Measurements from ENCODE around the gene SLAMF8. TPM values are rescaled to one million over a fixed set of nuclear protein-coding genes. Genes with fewer than 3 reads are reported as not detected.

Gene SLAMF8
- not detected for total RNA-seq

GRCh38 chr1:159826441-159827101 is at the start of gene SLAMF8:
Gene SLAMF8, plus strand, starts transcription at chr1:159826873. Its CDS starts 26 bp downstream, at chr1:159826899.

DNA sequence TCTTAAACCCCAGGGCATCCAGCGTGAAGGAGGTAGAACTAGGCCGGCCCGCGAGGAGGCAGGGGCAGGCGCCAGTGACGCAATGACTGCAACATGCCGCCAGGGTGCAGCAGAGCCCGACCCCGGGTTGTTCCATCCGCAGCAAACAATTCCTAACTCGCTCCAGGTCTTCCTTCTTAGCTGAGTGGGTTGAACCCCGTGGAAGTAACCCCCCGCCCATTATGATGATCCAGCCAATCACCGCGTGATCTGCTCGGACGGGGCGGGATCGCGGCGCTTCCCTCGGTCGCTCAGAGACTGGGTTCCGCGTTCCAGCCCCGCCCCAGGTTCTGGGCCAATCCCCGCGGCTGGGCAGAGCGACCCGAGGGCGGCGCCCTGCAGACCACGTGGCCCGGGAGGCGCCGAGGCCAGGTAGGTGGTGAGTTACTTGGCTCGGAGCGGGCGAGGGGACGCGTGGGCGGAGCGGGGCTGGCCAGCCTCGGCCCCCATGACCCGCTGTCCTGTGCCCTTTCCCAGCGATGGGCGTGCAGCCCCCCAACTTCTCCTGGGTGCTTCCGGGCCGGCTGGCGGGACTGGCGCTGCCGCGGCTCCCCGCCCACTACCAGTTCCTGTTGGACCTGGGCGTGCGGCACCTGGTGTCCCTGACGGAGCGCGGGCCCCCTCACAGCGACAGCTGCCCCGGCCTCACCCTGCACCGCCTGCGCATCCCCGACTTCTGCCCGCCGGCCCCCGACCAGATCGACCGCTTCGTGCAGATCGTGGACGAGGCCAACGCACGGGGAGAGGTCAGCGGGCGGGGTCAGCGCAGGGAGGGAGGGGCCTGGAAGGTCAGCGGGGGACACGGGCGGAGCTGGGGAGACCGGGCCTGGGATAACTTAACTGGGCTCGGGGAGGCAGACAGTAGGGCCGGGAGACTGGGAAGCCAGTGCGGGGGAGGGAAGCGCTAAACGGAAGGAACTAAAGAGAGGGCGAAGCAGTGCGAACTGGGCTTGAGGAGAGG is 45.8 kb upstream of the SLAMF8 start, which contains the start of gene DUSP23:
TSS of gene DUSP23 (plus strand) at position 380 of the 1,000 bp plus-strand sequence. CDS start at position 519, 139 bp downstream.

GRCh38 chr1:159802111-159802510 is 24.6 kb upstream of the SLAMF8 start, which contains the start of gene FCRL6:
Gene FCRL6, plus strand, starts transcription at chr1:159802360. Its CDS starts 65 bp downstream, at chr1:159802425.

DNA sequence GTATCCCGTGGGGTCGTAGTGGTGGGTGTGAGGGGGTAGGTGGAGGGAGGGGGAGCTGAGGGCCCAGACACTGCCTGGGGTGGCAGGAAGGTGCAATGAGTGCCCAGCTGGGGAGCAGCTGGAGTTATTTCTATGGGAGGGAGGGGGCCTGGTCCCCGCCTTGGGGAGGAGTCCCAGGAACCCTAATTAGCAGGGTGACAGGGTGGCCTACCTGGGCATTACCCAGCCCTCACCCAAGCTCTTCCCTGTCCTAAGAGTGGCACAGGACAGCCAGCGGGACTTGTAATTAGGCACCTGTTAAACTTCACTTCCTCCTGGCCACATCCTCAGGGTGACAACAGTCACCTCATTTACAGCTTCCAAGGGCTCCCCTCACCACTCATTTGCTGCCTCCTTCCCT is 35.9 kb downstream of the SLAMF8 start, which contains the start of gene VSIG8:
TSS of gene VSIG8 (minus strand) at position 101 of the 400 bp plus-strand sequence. CDS start 136 bp downstream, outside the sequence.

Small RNA genes lying within 50 kb of the gene (small RNA-seq; reads per million reads assigned to genes)
- gene RF00570 (ENCODE audit: low replicate concordance) = 7.0 reads per million, percentile 88 among the genes with 10 or more reads in this experiment

Other genes starting within 250 kb of the SLAMF8 start
- gene APCS, start 239.0 kb upstream of the SLAMF8 start, total RNA-seq = not detected
- not detected for gene CRP, start 112.3 kb upstream of the SLAMF8 start, total RNA-seq
- 16.0 TPM for gene DUSP23, start 45.9 kb upstream of the SLAMF8 start, total RNA-seq
- gene FCRL6, start 24.5 kb upstream of the SLAMF8 start, total RNA-seq = not detected
- 0.31 TPM for gene VSIG8, start 35.8 kb downstream of the SLAMF8 start, total RNA-seq
- gene CFAP45, start 73.3 kb downstream of the SLAMF8 start, total RNA-seq = 0.63 TPM
- gene TAGLN2, start 98.6 kb downstream of the SLAMF8 start, total RNA-seq = 16.9 TPM
- 10.6 TPM for gene IGSF9, start 118.7 kb downstream of the SLAMF8 start, total RNA-seq
- not detected for gene SLAMF9, start 127.4 kb downstream of the SLAMF8 start, total RNA-seq
- 9.7 TPM for gene PIGM, start 205.1 kb downstream of the SLAMF8 start, total RNA-seq
- gene KCNJ10, start 243.3 kb downstream of the SLAMF8 start, total RNA-seq = 3.4 TPM

All from parietal lobe (tissue), 2 donors.